GM18909 (cell line): ENCODE results near the gene HGD.
"Not testable (repeated sequence)": the region's sequence is repeated elsewhere in the genome, so short reads cannot be mapped to it uniquely, and the experiment has no call there.

Experiments used
- ATAC-seq: cut with Tn5 transposase; IDR thresholded peaks from one replicate; pipeline ENCODE4 v1.9.1; 2021; ENCODE audit warnings: mild to moderate bottlenecking; ENCODE audit not compliant: unreplicated experiment, poor library complexity

HGD gene

GRCh38 chr3:120682095-120682681, at the start of gene HGD:
TSS of gene HGD (minus strand) at chr3:120682239. CDS start at chr3:120682111, 128 bp downstream.
- ATAC-seq: no peak

- ATAC-seq: no peak
These were observed 48.8 kb upstream of the HGD start for GRCh38 chr3:120730576-120731542.

- no peak for ATAC-seq
These were observed 44.8 kb upstream of the HGD start for GRCh38 chr3:120726791-120727190.

GRCh38 chr3:120719167-120719834, 37.3 kb upstream of the HGD start:
- not testable (repeated sequence) for ATAC-seq

- no peak for ATAC-seq
These were observed 31.2 kb upstream of the HGD start for GRCh38 chr3:120713262-120713661.

GRCh38 chr3:120710369-120710768, 28.3 kb upstream of the HGD start:
- ATAC-seq: no peak

- peak; percentile 89 for ATAC-seq
These were observed 26.4 kb upstream of the HGD start for GRCh38 chr3:120708408-120708807.

GRCh38 chr3:120706950-120707349, 24.9 kb upstream of the HGD start:
- no peak for ATAC-seq

GRCh38 chr3:120705884-120706582, 24.0 kb upstream of the HGD start:
- ATAC-seq: no peak

GRCh38 chr3:120699333-120699732, 17.3 kb upstream of the HGD start:
- no peak for ATAC-seq

GRCh38 chr3:120693439-120694171, 11.6 kb upstream of the HGD start:
- no peak for ATAC-seq

- ATAC-seq: no peak
These were observed 7.4 kb upstream of the HGD start for GRCh38 chr3:120689395-120689794.

GRCh38 chr3:120688121-120688520, 6.1 kb upstream of the HGD start:
- peak; percentile 98 for ATAC-seq

- no peak for ATAC-seq
These were observed 3.4 kb upstream of the HGD start for GRCh38 chr3:120685411-120685810.

- ATAC-seq: no peak
These were observed 2.9 kb upstream of the HGD start for GRCh38 chr3:120684896-120685295.

- ATAC-seq: no peak
These were observed 1.7 kb upstream of the HGD start for GRCh38 chr3:120683671-120684301.

- ATAC-seq: no peak
These were observed 1.2 kb upstream of the HGD start for GRCh38 chr3:120683213-120683612.

GRCh38 chr3:120681506-120682038, 467 bp downstream of the HGD start:
- no peak for ATAC-seq

GRCh38 chr3:120681018-120681417, 1.0 kb downstream of the HGD start:
- no peak for ATAC-seq
